Fibroblast of pulmonary artery (primary cell): ENCODE data around the gene CIDEA.

ENCODE experiments used
- DNase-seq: peaks from one replicate; pipeline ENCODE4 v3.0.0-alpha.2; 2010; ENCODE audit warnings: low read depth
- H3K4me3 ChIP-seq: replicated peaks from 2 replicates; pipeline ENCODE4 v1.5.1; 2011; ENCODE audit warnings: low read depth, mild to moderate bottlenecking, control low read depth, low read length, moderate library complexity
- CTCF ChIP-seq: IDR thresholded peaks from 2 replicates; pipeline ENCODE4 v1.5.1; 2011; ENCODE audit warnings: mild to moderate bottlenecking, control low read depth, low read length, inconsistent platforms; ENCODE audit errors: missing control alignments

Gene CIDEA

GRCh38 chr18:12231040-12231882, 22.9 kb upstream of the CIDEA start:
- TF ChIP-seq CTCF, result no peak
- no peak overlapping the region for H3K4me3 ChIP-seq
- DNase-seq, result no peak

- TF ChIP-seq CTCF, result no peak
- DNase-seq, result no peak
- no peak overlapping the region for H3K4me3 ChIP-seq
Observed at GRCh38 chr18:12231986-12232385, 22.2 kb upstream of the CIDEA start.

GRCh38 chr18:12233378-12233777, 20.8 kb upstream of the CIDEA start:
- DNase-seq, result no peak
- TF ChIP-seq CTCF, result no peak
- H3K4me3 ChIP-seq, result no peak overlapping the region

- no peak overlapping the region for H3K4me3 ChIP-seq
- no peak for DNase-seq
- TF ChIP-seq CTCF, result no peak
Observed at GRCh38 chr18:12234451-12235190, 19.5 kb upstream of the CIDEA start.

GRCh38 chr18:12236141-12236540, 18.0 kb upstream of the CIDEA start:
- DNase-seq, result no peak
- H3K4me3 ChIP-seq, result no peak overlapping the region
- no peak for TF ChIP-seq CTCF

- TF ChIP-seq CTCF, result peak; percentile 89
- no peak overlapping the region for H3K4me3 ChIP-seq
- peak; percentile 66 for DNase-seq
Observed at GRCh38 chr18:12236934-12237832, 17.0 kb upstream of the CIDEA start.
